Mononuclear cell (primary cell): Measurements from ENCODE around the gene CSF1. TPM values are rescaled to one million over a fixed set of nuclear protein-coding genes. Genes with fewer than 3 reads are reported as not detected.
"Not testable (repeated sequence)": the region's sequence is repeated elsewhere in the genome, so short reads cannot be mapped to it uniquely, and the experiment has no call there.

ENCODE experiments used
- H3K27me3 ChIP-seq: 2 replicates; pipeline ENCODE4 v1.6.0; 2011; ENCODE audit warnings: low read length, control low read depth; ENCODE audit not compliant: insufficient read depth
- H3K4me1 ChIP-seq: 2 replicates; pipeline ENCODE4 v1.5.1; 2011; ENCODE audit warnings: mild to moderate bottlenecking, low read length, control low read depth; ENCODE audit not compliant: insufficient read depth
- H3K4me3 ChIP-seq: 2 replicates; pipeline ENCODE4 v1.5.1; 2011; ENCODE audit warnings: mild to moderate bottlenecking, low read length, moderate library complexity
- H3K9me3 ChIP-seq: 2 replicates; pipeline ENCODE4 v1.5.1; 2011; ENCODE audit warnings: low read depth, mild to moderate bottlenecking, control low read depth, low read length
- total RNA-seq: library from RNA; depleted of rRNA; stranded (reverse); fragments of >200 nt; gene quantifications from one replicate; pipeline ENCODE4 v1.2.3, GENCODE V29; 2012

Gene CSF1, protein sequence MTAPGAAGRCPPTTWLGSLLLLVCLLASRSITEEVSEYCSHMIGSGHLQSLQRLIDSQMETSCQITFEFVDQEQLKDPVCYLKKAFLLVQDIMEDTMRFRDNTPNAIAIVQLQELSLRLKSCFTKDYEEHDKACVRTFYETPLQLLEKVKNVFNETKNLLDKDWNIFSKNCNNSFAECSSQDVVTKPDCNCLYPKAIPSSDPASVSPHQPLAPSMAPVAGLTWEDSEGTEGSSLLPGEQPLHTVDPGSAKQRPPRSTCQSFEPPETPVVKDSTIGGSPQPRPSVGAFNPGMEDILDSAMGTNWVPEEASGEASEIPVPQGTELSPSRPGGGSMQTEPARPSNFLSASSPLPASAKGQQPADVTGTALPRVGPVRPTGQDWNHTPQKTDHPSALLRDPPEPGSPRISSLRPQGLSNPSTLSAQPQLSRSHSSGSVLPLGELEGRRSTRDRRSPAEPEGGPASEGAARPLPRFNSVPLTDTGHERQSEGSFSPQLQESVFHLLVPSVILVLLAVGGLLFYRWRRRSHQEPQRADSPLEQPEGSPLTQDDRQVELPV
- total RNA-seq = 10.2 TPM

DNA sequence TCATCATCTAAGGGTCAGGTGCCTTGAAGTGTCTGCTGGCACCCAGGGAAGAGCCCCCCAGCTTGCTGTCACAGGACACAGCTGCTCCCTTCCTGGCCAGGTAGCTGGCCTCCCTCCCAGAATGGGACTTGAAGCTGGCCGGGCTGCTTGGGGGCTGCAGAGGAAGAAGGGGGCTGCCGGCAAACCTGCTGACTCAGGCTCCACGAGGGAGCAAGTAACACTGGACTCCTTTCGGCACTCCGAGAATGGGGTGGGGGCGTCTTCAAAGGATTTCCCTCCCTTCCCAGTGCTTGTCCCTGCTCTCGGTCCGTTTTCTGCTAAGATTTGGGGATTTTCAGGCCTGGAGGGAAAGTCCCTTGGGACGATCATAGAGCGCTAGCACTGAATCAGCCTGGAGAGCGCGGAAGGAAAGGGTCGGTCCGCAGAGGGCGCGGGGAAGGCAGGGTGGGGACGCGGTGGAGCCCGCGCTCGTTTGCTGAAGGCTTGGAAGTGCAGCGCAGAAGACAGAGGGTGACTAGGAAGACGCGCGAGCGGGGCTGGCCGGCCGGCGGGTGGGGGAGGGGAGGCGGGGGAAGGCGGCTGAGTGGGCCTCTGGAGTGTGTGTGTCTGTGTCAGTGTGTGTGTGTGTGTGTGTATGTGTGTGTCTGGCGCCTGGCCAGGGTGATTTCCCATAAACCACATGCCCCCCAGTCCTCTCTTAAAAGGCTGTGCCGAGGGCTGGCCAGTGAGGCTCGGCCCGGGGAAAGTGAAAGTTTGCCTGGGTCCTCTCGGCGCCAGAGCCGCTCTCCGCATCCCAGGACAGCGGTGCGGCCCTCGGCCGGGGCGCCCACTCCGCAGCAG, at the start of gene CSF1:
CSF1 (plus strand) TSS at position 727 of the 840 bp plus-strand sequence. CDS start 175 bp downstream, outside the sequence.
- H3K4me3 ChIP-seq = peak within 1 kb of the TSS; percentile 54
- H3K4me1 ChIP-seq = peaks cover 33% of the 10 kb centered on the region
- H3K27me3 ChIP-seq = peaks cover 34% of the 10 kb centered on the region
- no peaks in the 10 kb centered on the region for H3K9me3 ChIP-seq

DNA sequence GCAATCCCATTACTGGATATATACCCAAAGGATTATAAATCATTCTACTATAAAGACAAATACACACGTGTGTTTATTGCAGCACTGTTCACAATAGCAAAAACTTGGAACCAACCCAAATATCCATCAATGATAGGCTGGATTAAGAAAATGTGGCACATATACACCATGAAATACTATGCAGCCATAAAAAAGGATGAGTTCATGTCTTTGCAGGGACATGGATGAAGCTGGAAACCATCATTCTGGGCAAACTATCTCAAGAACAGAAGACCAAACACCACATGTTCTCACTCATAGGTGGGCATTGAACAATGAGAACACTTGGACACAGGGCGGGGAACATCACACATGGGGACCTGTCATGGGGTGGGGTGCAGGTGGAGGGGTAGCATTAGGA, 49.0 kb upstream of the CSF1 start:
- not testable (repeated sequence) for H3K9me3 ChIP-seq, H3K4me3 ChIP-seq, H3K27me3 ChIP-seq
- peaks cover 11% of the 10 kb centered on the region for H3K4me1 ChIP-seq

DNA sequence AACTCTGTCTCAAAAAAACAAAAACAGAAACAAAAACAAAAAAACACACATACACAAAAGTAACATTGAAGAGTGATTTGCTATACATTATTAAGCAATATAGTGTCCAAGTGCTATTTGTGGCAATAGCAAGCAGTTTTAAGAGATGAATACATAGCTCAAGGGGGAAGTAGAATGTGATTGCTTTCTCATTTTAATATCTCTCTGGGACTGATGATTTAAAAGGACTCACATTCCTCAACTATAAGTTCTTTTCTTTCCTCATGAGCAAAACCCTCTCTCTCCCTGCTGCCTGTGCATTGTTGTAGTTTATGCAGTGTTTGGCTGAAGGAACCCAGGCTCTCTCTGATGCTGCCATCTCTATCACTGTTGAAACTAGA, 47.0 kb upstream of the CSF1 start:
- Histone ChIP-seq H3K27me3 (no peaks in the 10 kb centered on the region), H3K9me3 (no peaks in the 10 kb centered on the region), H3K4me3 (no peak overlapping the region), H3K4me1 (peaks cover 11% of the 10 kb centered on the region)

DNA sequence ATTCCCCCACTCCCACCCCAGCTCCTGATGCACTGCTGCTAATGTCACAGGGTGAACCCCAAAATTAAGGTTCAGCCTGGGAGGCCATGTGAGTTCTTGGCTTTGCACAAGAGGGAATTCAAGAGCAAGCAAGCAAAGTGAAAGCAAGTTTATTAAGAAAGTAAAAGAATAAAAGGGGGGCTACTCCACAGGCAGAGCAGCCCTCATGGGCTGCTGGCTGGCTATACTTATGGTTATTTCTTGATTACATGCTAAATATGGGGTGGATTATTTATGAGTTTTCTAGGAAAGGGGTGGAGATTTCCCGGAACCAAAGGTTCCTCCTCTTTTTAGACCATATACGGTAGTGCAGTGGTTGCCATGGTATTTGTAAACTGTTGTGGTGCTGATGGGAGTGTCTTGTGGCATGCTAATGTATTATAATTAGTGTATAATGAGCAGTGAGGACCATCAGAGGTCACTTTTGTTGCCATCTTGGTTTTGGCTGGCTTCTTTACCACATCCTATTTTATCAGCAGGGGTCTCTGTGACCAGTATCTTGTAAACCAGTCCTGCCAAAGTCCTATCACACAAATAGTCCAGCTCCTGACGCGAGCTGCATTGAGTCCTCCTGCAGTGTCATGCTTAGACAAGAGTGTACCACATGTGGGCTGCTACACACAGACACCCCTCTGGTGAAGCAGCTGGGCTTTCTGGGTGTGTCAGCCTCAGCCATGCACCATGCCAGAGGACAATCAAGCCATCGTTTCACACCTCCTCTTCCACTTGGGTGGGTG, 46.4 kb upstream of the CSF1 start:
- no peaks in the 10 kb centered on the region for H3K27me3 ChIP-seq
- no peak overlapping the region for H3K4me3 ChIP-seq
- no peaks in the 10 kb centered on the region for H3K9me3 ChIP-seq
- H3K4me1 ChIP-seq = peaks cover 11% of the 10 kb centered on the region

DNA sequence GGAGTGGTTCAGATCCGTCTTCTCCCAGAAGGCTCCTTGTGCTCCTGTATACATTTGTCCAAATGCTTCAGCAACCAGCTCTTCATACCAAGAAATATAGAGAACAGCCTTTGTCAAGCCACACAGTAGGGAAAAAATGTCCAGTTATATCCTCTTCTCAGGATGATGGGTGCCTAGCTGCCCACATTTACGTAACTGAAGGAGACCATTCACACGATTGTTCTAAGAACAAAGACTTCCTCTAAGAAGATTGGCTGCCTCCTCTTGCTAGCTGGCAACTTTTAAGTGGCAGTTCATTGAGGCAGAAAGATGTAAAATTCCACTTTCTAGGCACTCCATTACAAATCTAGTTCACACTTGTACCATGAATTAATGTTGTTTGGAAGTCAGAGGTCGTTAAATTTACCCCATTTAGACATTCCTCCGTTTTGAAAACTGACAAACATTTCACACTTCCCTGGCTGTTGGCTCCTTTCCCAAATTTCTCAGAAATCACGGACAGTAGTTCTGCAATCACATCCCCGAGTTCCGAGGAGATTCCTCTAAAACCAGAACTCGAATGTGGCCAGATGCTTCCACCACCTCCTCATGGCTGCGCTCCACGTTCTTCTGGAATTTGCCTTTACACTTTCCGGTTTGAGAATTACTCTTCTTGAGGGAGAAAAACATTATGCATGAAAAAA, 45.6 kb upstream of the CSF1 start:
- Histone ChIP-seq H3K4me1 (peaks cover 11% of the 10 kb centered on the region), H3K27me3 (no peaks in the 10 kb centered on the region), H3K4me3 (no peak overlapping the region), H3K9me3 (no peaks in the 10 kb centered on the region)

DNA sequence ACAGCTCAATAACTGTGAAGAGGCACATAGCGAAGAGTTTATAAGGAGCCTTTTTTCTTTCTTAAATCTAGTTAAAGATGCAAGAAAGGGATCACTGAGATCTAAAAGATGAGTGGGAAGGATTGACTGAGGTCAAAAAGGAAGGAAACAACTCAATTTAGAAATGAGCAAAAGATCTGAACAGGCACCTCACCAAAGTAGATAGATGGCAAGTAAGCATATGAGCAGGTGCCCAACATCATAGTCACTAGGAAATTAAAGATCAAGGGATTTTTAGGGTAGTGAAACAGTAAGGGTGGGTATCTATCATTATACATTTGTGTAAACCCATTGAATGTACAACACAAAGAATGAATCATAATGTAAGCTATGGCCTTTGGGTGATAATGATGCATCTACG, 44.6 kb upstream of the CSF1 start:
- Histone ChIP-seq H3K9me3 (no peaks in the 10 kb centered on the region), H3K4me3 (no peak overlapping the region), H3K4me1 (peaks cover 11% of the 10 kb centered on the region), H3K27me3 (no peaks in the 10 kb centered on the region)

DNA sequence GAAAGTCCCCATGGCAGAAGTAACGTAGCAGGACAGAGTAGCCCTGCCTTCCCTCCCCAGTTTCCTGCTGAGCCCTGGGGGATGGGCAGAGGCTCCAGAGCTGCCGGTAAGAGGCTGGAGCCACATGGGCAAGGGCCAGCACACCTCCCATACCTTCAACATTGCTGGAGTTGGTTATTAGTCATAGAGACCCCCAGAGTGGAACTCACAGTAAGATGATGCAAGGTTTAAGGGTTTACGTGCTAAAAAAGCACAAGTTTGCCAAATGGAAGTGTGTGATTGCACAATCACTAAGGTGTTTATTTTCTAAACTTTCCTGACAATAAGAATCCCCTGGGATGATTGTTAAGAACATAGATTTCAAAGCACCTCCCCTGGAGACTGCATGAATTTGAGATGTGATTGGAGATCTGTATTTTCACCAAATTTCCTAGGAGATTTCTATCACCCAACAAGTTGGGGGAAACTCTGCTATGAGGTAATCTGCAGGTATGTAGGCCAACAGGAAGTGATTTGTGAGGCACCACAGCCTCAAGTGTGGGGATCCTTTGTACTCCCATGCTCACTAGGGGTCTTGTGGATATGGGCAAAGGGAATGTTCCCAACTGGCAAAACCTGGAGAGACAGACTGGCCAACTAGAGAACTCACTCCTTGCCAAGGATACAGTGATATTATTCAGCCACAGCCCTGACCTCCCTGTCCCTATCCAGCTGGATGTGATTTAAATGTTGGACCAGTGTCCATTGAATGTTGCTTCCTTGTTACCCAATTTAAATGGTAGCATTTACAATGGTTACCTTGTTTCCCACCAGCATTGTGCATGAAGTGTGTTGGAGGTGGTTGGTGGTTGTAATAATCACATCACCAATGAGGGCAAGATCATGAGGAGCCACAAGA, 37.1 kb upstream of the CSF1 start:
- H3K27me3 ChIP-seq = peaks cover 3% of the 10 kb centered on the region
- H3K9me3 ChIP-seq = no peaks in the 10 kb centered on the region
- peaks cover 8% of the 10 kb centered on the region for H3K4me1 ChIP-seq
- no peak overlapping the region for H3K4me3 ChIP-seq

DNA sequence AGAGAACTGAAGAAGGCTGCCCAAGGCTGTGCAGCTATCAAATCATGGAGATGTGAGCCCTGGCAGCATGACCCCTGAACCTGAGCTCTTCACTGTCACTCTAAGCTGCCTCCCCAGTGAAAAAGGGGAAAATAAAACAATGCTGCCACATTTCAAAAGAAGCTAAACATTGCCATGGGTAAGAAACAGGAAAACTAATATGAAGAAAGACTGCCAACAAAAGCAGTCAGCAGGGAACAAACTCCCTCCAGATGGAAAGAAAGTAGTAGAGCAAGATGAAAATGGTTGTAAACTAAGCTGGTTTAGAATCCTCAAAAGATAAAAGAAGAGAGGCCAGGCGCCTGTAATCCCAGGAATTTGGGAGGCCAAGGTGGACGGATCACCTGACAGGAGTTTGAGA, 36.2 kb upstream of the CSF1 start:
- peaks cover 8% of the 10 kb centered on the region for H3K4me1 ChIP-seq
- peaks cover 3% of the 10 kb centered on the region for H3K27me3 ChIP-seq
- no peaks in the 10 kb centered on the region for H3K9me3 ChIP-seq

DNA sequence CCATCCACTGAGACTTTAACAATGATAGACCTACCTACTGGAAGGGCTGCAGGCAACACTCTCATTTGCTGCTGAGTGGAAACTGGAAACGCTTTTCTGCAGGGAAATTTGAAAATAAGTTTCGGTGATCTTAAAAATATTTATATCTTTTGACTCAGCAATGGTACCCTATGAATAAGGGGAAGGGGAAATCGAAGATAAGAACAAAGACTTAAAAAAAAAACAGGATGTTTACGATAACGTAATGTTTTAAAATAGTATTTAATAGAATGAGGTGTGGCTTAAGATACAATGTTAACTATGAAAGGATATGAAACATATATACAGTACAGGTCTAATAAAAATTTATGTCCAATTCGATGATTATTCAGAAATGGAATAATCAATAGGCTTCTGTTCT, 34.8 kb upstream of the CSF1 start:
- H3K27me3 ChIP-seq = peaks cover 3% of the 10 kb centered on the region
- H3K9me3 ChIP-seq = no peaks in the 10 kb centered on the region
- H3K4me1 ChIP-seq = peaks cover 8% of the 10 kb centered on the region
- no peak overlapping the region for H3K4me3 ChIP-seq

More for the DNA sequence above, 36.2 kb upstream of the CSF1 start:
- no peak overlapping the region for H3K4me3 ChIP-seq

DNA sequence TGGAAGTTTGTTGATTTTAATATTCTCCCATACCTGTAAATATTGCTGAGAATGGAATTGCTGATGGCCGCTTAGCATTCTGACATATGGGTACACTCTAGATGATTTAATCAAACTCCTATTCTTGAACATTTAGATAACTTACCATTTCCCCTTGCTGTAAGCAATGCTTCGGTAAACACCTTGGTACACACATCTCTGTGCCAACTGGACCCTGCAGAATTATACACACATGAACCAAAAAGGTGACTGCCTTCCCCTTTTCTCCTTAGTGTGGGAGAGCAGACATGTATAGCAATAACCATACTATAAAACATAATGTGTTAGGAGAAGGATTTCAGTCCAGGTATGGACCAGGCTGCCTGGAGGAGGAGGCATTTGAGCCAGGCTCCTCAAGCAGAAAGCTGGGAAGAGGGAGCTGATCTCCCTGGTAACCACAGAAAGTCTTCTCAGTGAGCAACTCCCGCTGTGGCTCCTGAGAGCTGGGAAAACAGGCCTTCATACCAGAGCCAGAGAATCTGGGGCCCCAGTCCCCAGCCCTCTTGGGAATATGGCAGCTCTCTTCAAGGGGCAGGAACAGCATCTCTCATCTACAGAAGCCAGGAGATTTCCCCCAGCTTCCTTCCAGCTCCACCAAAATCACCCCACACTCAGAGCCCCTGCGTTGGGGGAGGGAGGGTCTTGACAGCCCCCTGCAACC, 33.9 kb upstream of the CSF1 start:
- H3K9me3 ChIP-seq = no peaks in the 10 kb centered on the region
- H3K4me3 ChIP-seq = no peak overlapping the region
- H3K4me1 ChIP-seq = peaks cover 8% of the 10 kb centered on the region
- peaks cover 3% of the 10 kb centered on the region for H3K27me3 ChIP-seq

DNA sequence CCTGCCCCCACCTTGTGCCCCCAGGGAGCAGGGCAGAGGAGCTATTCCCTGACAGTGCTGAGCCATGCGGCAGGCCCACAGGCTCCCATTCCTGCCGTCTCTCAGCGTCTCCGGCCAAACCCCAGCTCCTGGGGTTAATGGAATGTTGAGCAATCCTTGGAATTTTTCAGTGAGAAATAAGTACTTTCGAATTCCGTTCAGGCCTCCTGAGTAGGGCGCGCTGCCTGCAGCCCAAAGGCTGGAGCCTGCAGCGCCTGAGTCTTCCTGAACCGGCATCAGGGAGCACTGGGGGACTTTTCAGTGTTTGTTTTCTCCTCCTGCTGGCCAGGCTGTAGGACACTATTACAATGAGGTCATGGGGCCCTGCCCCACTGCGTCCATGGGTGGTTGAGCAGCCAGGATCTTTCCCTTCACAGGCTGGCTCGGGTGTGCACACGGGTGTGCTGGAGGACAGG, 33.3 kb upstream of the CSF1 start:
- Histone ChIP-seq H3K4me1 (peaks cover 8% of the 10 kb centered on the region), H3K4me3 (no peak overlapping the region), H3K27me3 (peaks cover 3% of the 10 kb centered on the region), H3K9me3 (no peaks in the 10 kb centered on the region)

DNA sequence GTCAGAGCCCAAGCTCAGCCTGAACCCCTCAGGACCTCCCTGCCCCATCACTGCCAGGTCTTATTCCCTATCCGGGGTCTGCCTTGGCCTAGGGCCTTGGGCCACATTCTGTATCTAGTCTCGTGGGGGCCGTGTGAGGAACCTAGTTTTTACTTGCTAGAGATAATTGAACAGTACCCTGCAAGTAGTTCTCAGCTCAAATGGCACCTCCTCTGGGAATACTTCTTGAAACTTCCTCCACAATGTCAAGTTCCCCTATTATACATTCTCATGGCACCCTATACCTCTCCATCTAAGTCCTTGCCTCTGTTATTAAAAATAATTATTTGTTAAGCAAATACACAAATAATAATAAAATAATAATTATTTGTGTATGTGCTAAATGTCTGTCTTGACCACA, 32.9 kb upstream of the CSF1 start:
- Histone ChIP-seq H3K4me1 (peaks cover 8% of the 10 kb centered on the region), H3K9me3 (no peaks in the 10 kb centered on the region), H3K27me3 (peaks cover 3% of the 10 kb centered on the region), H3K4me3 (no peak overlapping the region)

DNA sequence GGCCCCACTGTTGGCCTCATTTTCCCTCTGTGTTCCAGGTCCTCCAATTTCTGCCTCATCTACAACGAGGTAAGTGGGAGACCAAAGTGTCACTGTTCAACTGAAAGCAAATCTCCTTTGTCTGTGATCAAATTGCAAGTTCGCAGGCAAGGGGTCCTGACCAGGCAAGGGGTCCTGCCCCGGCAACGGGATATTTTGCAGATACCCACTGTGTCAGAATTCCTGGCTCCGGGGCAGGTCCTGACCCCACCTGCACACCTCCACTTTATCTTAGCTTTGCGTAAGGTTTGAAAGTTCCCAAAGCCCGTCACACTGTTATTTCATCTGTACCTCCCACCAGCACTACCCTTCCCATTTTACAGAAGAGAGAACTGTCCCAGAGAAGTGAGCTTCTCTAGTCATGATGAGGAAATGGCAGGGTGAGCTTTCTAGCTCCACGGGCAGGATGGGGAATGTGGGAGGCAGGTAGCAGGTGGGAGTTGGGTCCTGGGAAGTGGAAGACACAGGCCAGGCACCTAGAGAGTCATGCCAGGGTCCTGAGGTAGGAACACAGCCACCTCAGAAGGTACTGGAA, 32.0 kb upstream of the CSF1 start:
- Histone ChIP-seq H3K27me3 (peaks cover 3% of the 10 kb centered on the region), H3K9me3 (no peaks in the 10 kb centered on the region), H3K4me3 (no peak overlapping the region), H3K4me1 (peaks cover 7% of the 10 kb centered on the region)
